GM12878 (cell line): ENCODE results near the gene CYTIP. TPM values are rescaled to one million over a fixed set of nuclear protein-coding genes. Genes with fewer than 3 reads are reported as not detected.

Source experiments
- BACH1 ChIP-seq: fragments of 450-650 bp; IDR thresholded peaks from 2 replicates; pipeline ENCODE4 v1.6.1; 2017; ENCODE audit warnings: mild to moderate bottlenecking, borderline replicate concordance
- CHD2 ChIP-seq: IDR thresholded peaks from 2 replicates; pipeline ENCODE4 v1.6.1; 2011; ENCODE audit warnings: low read depth, low read length, improper control_type of control experiment, borderline replicate concordance
- HDAC2 ChIP-seq: fragments of 200-600 bp; sonication (generic); IDR thresholded peaks from 2 replicates; pipeline ENCODE4 v1.6.1; 2017
- PBX3 ChIP-seq: IDR thresholded peaks from 2 replicates; pipeline ENCODE4 v1.6.1; 2011; ENCODE audit warnings: mild to moderate bottlenecking, low read depth, low read length, moderate library complexity; ENCODE audit not compliant: insufficient replicate concordance
- PRDM15 ChIP-seq: fragments of 450-650 bp; formaldehyde crosslinking; IDR thresholded peaks from 2 replicates; pipeline ENCODE4 v1.4.0; 2020; ENCODE audit warnings: mild to moderate bottlenecking, moderate library complexity
- SP1 ChIP-seq: IDR thresholded peaks from one replicate; pipeline ENCODE4 v1.6.1; 2011; ENCODE audit warnings: low read depth, low read length
- USF1 ChIP-seq: IDR thresholded peaks from 2 replicates; pipeline ENCODE4 v1.6.1; 2011; ENCODE audit warnings: borderline replicate concordance, low read depth, mild to moderate bottlenecking, moderate library complexity, mixed read lengths, low read length; ENCODE audit not compliant: insufficient read depth; ENCODE audit errors: extremely low read length
- ZBTB11 ChIP-seq: fragments of 450-650 bp; formaldehyde crosslinking; IDR thresholded peaks from 2 replicates; pipeline ENCODE4 v1.5.0; 2022; ENCODE audit warnings: mild to moderate bottlenecking, missing genetic modification characterization
- polyA plus RNA-seq, 11 experiments: library from polyadenylated mRNA; depleted of rRNA in 4 of 11; unstranded in 6 of 11; stranded (reverse) in 5 of 11; fragments of >200 nt; fragmentation: Nextera tagmentation in 4 of 11; fragmentation: Illumina TruSeq in 1 of 11; extraction: Ambion mirVana in 4 of 11; extraction: Trizol in 1 of 11; gene quantifications; 1 replicate in 1 of 11; 2 replicates in 10 of 11; pipeline versions ENCODE4 v1.2.1 to v1.2.3, GENCODE V29; 2011 to 2016; ENCODE audit warnings: inconsistent platforms in 2 of 11, missing spikeins in 2 of 11, low read depth in 1 of 11
- total RNA-seq, 4 experiments: library from RNA; depleted of rRNA in 3 of 4; stranded (reverse); fragments of >200 nt in 3 of 4; fragmentation: Illumina TruSeq in 1 of 4; extraction: Trizol in 1 of 4; gene quantifications; 2 replicates each; pipeline versions ENCODE4 v1.2.1 to v1.2.3, GENCODE V29; 2013 to 2021

Gene CYTIP
- total and polyA plus RNA-seq, 10 of the 15 experiments (the other 5 are each of a cell fraction or from before 2014, with no cell fraction given): 55.1 to 178 (median 73.4) TPM

- TF ChIP-seq PRDM15 (CRISPR knock-in tag) (no peak), HDAC2 (no peak), PBX3 (no peak), USF1 (peak; percentile 83), BACH1 (no peak), SP1 (peak; percentile 32), ZBTB11 (no peak), CHD2 (0 out of 2 replicates have a peak, but pooled peaks have one; percentile 49)
Observed at GRCh38 chr2:157443795-157444640, at the start of gene CYTIP (continued).
